K562 (cell line): ENCODE results near the gene FAM78A.

Experiments
- U2AF1 ChIP-seq: fragments of 200-400 bp; formaldehyde crosslinking; optimal IDR thresholded peaks from 2 replicates; pipeline ENCODE3; 2017; ENCODE audit warnings: mild to moderate bottlenecking, low read depth, low read length, moderate library complexity
- TF ChIP-seq, protein P1 (sequence below): sonication (generic); formaldehyde crosslinking; IDR thresholded peaks from 2 replicates; pipeline ENCODE4 v1.4.0; 2020; ENCODE audit warnings: mild to moderate bottlenecking, missing genetic modification reagents

DNA sequence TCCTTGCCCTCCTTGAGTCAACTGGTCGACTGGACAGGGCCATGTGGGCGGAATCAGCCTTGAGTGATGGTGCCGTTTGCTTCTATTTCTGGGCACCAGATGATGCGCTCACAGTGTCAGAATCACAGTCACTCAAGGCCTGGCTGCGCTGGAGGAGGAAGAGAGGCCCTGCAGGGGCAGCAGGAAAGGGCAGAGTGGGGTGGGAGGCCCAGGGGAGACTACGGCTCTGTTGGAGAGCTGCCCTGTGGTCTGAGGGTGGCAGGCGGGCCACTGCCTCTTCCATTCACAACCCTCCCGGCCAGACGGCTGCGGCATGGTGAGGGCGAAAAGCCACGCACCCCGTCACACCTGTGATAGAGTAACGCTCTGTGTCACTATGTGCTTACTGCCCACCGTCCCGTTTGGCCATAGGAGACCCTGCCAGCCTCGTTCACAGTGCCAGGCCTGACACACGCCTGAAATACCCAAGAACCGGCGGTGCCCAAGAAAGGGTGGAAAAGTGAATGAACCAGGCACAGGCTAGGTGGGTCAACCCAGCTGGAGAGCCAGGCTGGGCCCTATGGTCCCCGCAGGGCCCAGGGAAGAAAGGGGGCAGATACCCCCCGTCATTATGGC is 23.1 kb upstream of the FAM78A start:
- no peak for TF ChIP-seq U2AF1
- TF ChIP-seq, protein P1, sequence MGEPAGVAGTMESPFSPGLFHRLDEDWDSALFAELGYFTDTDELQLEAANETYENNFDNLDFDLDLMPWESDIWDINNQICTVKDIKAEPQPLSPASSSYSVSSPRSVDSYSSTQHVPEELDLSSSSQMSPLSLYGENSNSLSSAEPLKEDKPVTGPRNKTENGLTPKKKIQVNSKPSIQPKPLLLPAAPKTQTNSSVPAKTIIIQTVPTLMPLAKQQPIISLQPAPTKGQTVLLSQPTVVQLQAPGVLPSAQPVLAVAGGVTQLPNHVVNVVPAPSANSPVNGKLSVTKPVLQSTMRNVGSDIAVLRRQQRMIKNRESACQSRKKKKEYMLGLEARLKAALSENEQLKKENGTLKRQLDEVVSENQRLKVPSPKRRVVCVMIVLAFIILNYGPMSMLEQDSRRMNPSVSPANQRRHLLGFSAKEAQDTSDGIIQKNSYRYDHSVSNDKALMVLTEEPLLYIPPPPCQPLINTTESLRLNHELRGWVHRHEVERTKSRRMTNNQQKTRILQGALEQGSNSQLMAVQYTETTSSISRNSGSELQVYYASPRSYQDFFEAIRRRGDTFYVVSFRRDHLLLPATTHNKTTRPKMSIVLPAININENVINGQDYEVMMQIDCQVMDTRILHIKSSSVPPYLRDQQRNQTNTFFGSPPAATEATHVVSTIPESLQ = no peak
